H1 (cell line): ENCODE data around the gene SLC17A3. TPM values are rescaled to one million over a fixed set of nuclear protein-coding genes. Genes with fewer than 3 reads are reported as not detected.

Experiments used
- CTCF ChIA-PET: fragments of 300-600 bp; sonication (Branson Sonifier 250); formaldehyde crosslinking; loops from one replicate; lab custom pipeline; 2021; ENCODE audit not compliant: partially characterized antibody; lab: Charles Lee
- POLR2A ChIA-PET: fragments of 300-600 bp; sonication (Branson Sonifier 250); formaldehyde crosslinking; loops from one replicate; lab custom pipeline; 2021; ENCODE audit warnings: inconsistent platforms; ENCODE audit not compliant: partially characterized antibody; lab: Charles Lee
- DNase-seq, 2 experiments: peaks; one replicate each; pipeline versions ENCODE4 v3.0.0 to v3.0.0-alpha.2; 2010 to 2022; ENCODE audit warnings: low spot score in 2 of 2, low read depth in 1 of 2, mixed read lengths in 1 of 2
- FAIRE-seq: peaks from 2 replicates; lab custom pipeline; 2011; peaks lifted over from hg19 to GRCh38; lab: Jason Lieb, UNC
- H2AFZ ChIP-seq: 2 replicates; pipeline ENCODE4 v1.8.1; 2012; ENCODE audit warnings: low read length, inconsistent platforms
- H2AK5ac ChIP-seq: 2 replicates; pipeline ENCODE4 v1.6.1; 2013; ENCODE audit warnings: low read depth, low read length
- H2BK120ac ChIP-seq: replicated peaks from 2 replicates; pipeline ENCODE3; 2013; ENCODE audit warnings: low read depth, low read length, inconsistent platforms
- H2BK12ac ChIP-seq: 2 replicates; pipeline ENCODE4 v1.6.1; 2013; ENCODE audit warnings: low read depth, low read length
- H2BK15ac ChIP-seq: 2 replicates; pipeline ENCODE4 v1.6.1; 2013; ENCODE audit warnings: low read length
- H2BK20ac ChIP-seq: 2 replicates; pipeline ENCODE4 v1.6.1; 2013; ENCODE audit warnings: low read length
- H2BK5ac ChIP-seq: 2 replicates; pipeline ENCODE4 v1.6.1; 2013; ENCODE audit warnings: low read depth, low read length
- H3K14ac ChIP-seq: 2 replicates; pipeline ENCODE4 v1.6.1; 2013; ENCODE audit warnings: inconsistent platforms; ENCODE audit not compliant: insufficient read length
- H3K18ac ChIP-seq: 2 replicates; pipeline ENCODE4 v1.6.1; 2013; ENCODE audit warnings: low read length; ENCODE audit errors: extremely low read depth
- H3K23ac ChIP-seq: 2 replicates; pipeline ENCODE4 v1.6.1; 2013; ENCODE audit warnings: inconsistent platforms; ENCODE audit not compliant: insufficient read length
- H3K23me2 ChIP-seq: 2 replicates; pipeline ENCODE4 v1.6.1; 2013; ENCODE audit warnings: low read depth, low read length
- H3K27ac ChIP-seq: 2 replicates; pipeline ENCODE4 v1.6.1; 2011; ENCODE audit warnings: low read depth, low read length, inconsistent platforms
- H3K27me3 ChIP-seq, 4 experiments: replicated peaks in 1 of 4; 1 replicate in 1 of 4; 2 replicates in 3 of 4; pipeline versions ENCODE4 v1.6.1 to v1.8.1; 2011 to 2013; ENCODE audit warnings: low read length in 3 of 4, mild to moderate bottlenecking in 3 of 4, inconsistent platforms in 2 of 4, mixed read lengths in 2 of 4, moderate library complexity in 1 of 4; ENCODE audit not compliant: control insufficient read depth in 3 of 4, insufficient read depth in 3 of 4; ENCODE audit errors: extremely low read depth in 1 of 4
- H3K36me3 ChIP-seq, 4 experiments: 2 replicates each; pipeline versions ENCODE4 v1.6.1 to v1.8.1; 2011 to 2013; ENCODE audit warnings: mild to moderate bottlenecking in 4 of 4, low read length in 3 of 4, moderate library complexity in 2 of 4, control low read depth in 1 of 4, inconsistent platforms in 1 of 4; ENCODE audit not compliant: insufficient read depth in 4 of 4, control insufficient read depth in 2 of 4
- H3K4ac ChIP-seq: replicated peaks from 2 replicates; pipeline ENCODE3; 2013; ENCODE audit warnings: low read length, low read depth, mixed read lengths, inconsistent platforms; ENCODE audit not compliant: insufficient read length
- H3K4me1 ChIP-seq, 4 experiments: replicated peaks in 1 of 4; 1 replicate in 1 of 4; 2 replicates in 3 of 4; pipeline versions ENCODE4 v1.6.1 to v1.8.1; 2011 to 2013; ENCODE audit warnings: low read length in 3 of 4, inconsistent platforms in 2 of 4, mixed read lengths in 1 of 4; ENCODE audit not compliant: insufficient read depth in 4 of 4, control insufficient read depth in 3 of 4
- H3K4me2 ChIP-seq, 2 experiments: 2 replicates each; pipeline versions ENCODE4 v1.6.1 to v1.8.1; 2011 to 2013; ENCODE audit warnings: low read depth in 2 of 2, low read length in 2 of 2, control low read depth in 1 of 2, inconsistent platforms in 1 of 2, mild to moderate bottlenecking in 1 of 2; ENCODE audit not compliant: insufficient read depth in 1 of 2
- H3K4me3 ChIP-seq, 4 experiments: fragments of 200-600, 300-600 bp in 1 of 4; sonication (generic), shearing (Covaris generic), sonication (Bioruptor Twin) in 1 of 4; 2 replicates each; pipeline versions ENCODE4 v1.5.1 to v1.8.1; 2011 to 2016; ENCODE audit warnings: low read length in 4 of 4, low read depth in 3 of 4, control low read depth in 2 of 4, inconsistent platforms in 2 of 4, mild to moderate bottlenecking in 2 of 4, mixed read lengths in 1 of 4, moderate library complexity in 1 of 4; ENCODE audit not compliant: insufficient read depth in 2 of 4; ENCODE audit errors: extremely low read depth in 1 of 4
- H3K56ac ChIP-seq: replicated peaks from 2 replicates; pipeline ENCODE3; 2013; ENCODE audit warnings: low read depth, mild to moderate bottlenecking, mixed read lengths, low read length, inconsistent platforms; ENCODE audit not compliant: insufficient read length
- H3K79me1 ChIP-seq: 2 replicates; pipeline ENCODE4 v1.6.1; 2013; ENCODE audit warnings: low read depth, low read length, control low read depth
- H3K79me2 ChIP-seq, 2 experiments: 2 replicates each; pipeline versions ENCODE4 v1.6.1 to v1.8.1; 2012 to 2013; ENCODE audit warnings: low read length in 2 of 2, mild to moderate bottlenecking in 2 of 2, inconsistent platforms in 1 of 2; ENCODE audit not compliant: insufficient read depth in 2 of 2, control insufficient read depth in 1 of 2
- H3K9ac ChIP-seq, 4 experiments: replicated peaks in 1 of 4; 1 replicate in 1 of 4; 2 replicates in 3 of 4; pipeline versions ENCODE4 v1.6.1 to v1.8.1; 2011 to 2013; ENCODE audit warnings: low read depth in 3 of 4, low read length in 3 of 4, control low read depth in 2 of 4, mild to moderate bottlenecking in 2 of 4, moderate library complexity in 2 of 4, inconsistent platforms in 1 of 4; ENCODE audit errors: extremely low read depth in 1 of 4
- H3K9me3 ChIP-seq, 2 experiments: 2 replicates each; pipeline versions ENCODE4 v1.6.1 to v1.8.1; 2012 to 2013; ENCODE audit warnings: mild to moderate bottlenecking in 2 of 2, moderate library complexity in 2 of 2, control low read depth in 1 of 2, inconsistent platforms in 1 of 2, low read depth in 1 of 2, low read length in 1 of 2, mixed read lengths in 1 of 2; ENCODE audit not compliant: insufficient read depth in 2 of 2
- H4K20me1 ChIP-seq, 2 experiments: replicated peaks in 1 of 2; 2 replicates each; pipeline versions ENCODE3 to v1.8.1; 2011 to 2013; ENCODE audit warnings: inconsistent platforms in 2 of 2, low read length in 2 of 2, mild to moderate bottlenecking in 1 of 2; ENCODE audit not compliant: insufficient read depth in 2 of 2, control insufficient read depth in 1 of 2
- H4K5ac ChIP-seq: 2 replicates; pipeline ENCODE4 v1.6.1; 2013; ENCODE audit warnings: low read length, low read depth, mixed read lengths, inconsistent platforms; ENCODE audit not compliant: insufficient read length
- H4K8ac ChIP-seq: 2 replicates; pipeline ENCODE4 v1.8.0; 2013; ENCODE audit warnings: mild to moderate bottlenecking, moderate library complexity, low read length, inconsistent platforms; ENCODE audit not compliant: insufficient read depth; ENCODE audit errors: extremely low read depth
- H4K91ac ChIP-seq: replicated peaks from 2 replicates; pipeline ENCODE3; 2013; ENCODE audit warnings: low read length, mixed read lengths, inconsistent platforms; ENCODE audit not compliant: insufficient read length
- ATF2 ChIP-seq: IDR thresholded peaks from 2 replicates; pipeline ENCODE4 v1.6.1; 2012; ENCODE audit warnings: low read length, inconsistent platforms
- BRCA1 ChIP-seq: IDR thresholded peaks from 2 replicates; pipeline ENCODE4 v1.6.1; 2012; ENCODE audit warnings: low read depth, low read length, improper control_type of control experiment
- E2F6 ChIP-seq: IDR thresholded peaks from 2 replicates; pipeline ENCODE4 v1.6.1; 2012; ENCODE audit warnings: inconsistent platforms
- GABPA ChIP-seq: IDR thresholded peaks from 2 replicates; pipeline ENCODE4 v1.6.1; 2011; ENCODE audit warnings: mild to moderate bottlenecking, low read length, moderate library complexity, borderline replicate concordance; ENCODE audit not compliant: insufficient read depth
- PHF8 ChIP-seq: fragments of 200-600 bp; sonication (generic); conservative IDR thresholded peaks from 2 replicates; pipeline ENCODE4 v1.7.1; 2012; ENCODE audit warnings: low read depth, mild to moderate bottlenecking, inconsistent platforms, low read length, moderate library complexity
- POLR2A ChIP-seq, 2 experiments: IDR thresholded peaks; 1 replicate in 1 of 2; 2 replicates in 1 of 2; pipeline ENCODE4 v1.6.1; 2011; ENCODE audit warnings: low read depth in 2 of 2, low read length in 2 of 2, mild to moderate bottlenecking in 2 of 2; ENCODE audit errors: control extremely low read depth in 1 of 2
- WGBS, 2 experiments: shearing (Covaris generic) in 1 of 2; methylation state at CpG; one replicate each; pipeline versions ENCODE4 v1.1.6 to v1.1.7; 2013 to 2015; ENCODE audit warnings: low lambda C conversion rate in 2 of 2, mixed read lengths in 2 of 2, inconsistent platforms in 1 of 2, low coverage in 1 of 2, missing lambda C conversion rate in 1 of 2; ENCODE audit not compliant: insufficient replicate concordance in 2 of 2, insufficient coverage in 1 of 2, insufficient read length in 1 of 2; ENCODE audit errors: extremely low coverage in 1 of 2, missing lambda C conversion rate in 1 of 2; 5-methylcytosine and 5-hydroxymethylcytosine counted together
- polyA plus RNA-seq, 7 experiments: library from polyadenylated mRNA; depleted of rRNA in 3 of 7; stranded (reverse) in 5 of 7; unstranded in 2 of 7; fragments of >200 nt in 5 of 7; fragments of 200-250 nt in 2 of 7; gene quantifications; 1 replicate in 5 of 7; 2 replicates in 1 of 7; 4 replicates in 1 of 7; pipeline versions ENCODE4 v1.2.1 to v1.2.3, GENCODE V29; 2011 to 2013; ENCODE audit warnings: missing spikeins in 2 of 7, mixed read lengths in 2 of 7
- total RNA-seq: library from RNA; stranded (reverse); fragmentation: NEBNext Ultra II Directional; extraction: Animal tissue kit (Norgen Biotek cat#: 25700); gene quantifications from 2 replicates; pipeline ENCODE4 v1.2.1, GENCODE V29; 2021
- TF ChIP-seq, protein P1 (sequence below): IDR thresholded peaks from 2 replicates; pipeline ENCODE4 v1.6.1; 2011; ENCODE audit warnings: low read depth, mild to moderate bottlenecking, low read length; ENCODE audit not compliant: insufficient read depth

The SLC17A3 gene
- total and polyA plus RNA-seq, 2 of the 8 experiments (the other 6 are each of a cell fraction or from before 2014, with no cell fraction given) = not detected

- Histone ChIP-seq H2AFZ (no peak overlapping the region), H2BK12ac (no peak overlapping the region), H3K56ac (no peak overlapping the region), H3K79me1 (no peaks in the 10 kb centered on the region), H3K23me2 (no peaks in the 10 kb centered on the region), H3K4ac (no peak overlapping the region), H2AK5ac (no peak overlapping the region), H3K18ac (no peak overlapping the region), H3K27ac (no peak overlapping the region), H3K9ac (no peak overlapping the region), H3K79me2 (no peaks in the 10 kb centered on the region), H2BK20ac (no peak overlapping the region), H4K91ac (no peak overlapping the region), H4K20me1 (no peaks in the 10 kb centered on the region), H2BK120ac (no peak overlapping the region), H3K4me1 (no peaks in the 10 kb centered on the region), H3K23ac (no peak overlapping the region), H4K5ac (no peak overlapping the region), H3K14ac (no peak overlapping the region), H2BK15ac (no peak overlapping the region), H2BK5ac (no peak overlapping the region), H3K36me3 (no peaks in the 10 kb centered on the region), H3K4me3 (no peak overlapping the region), H3K4me2 (no peak overlapping the region), H3K9me3 (no peaks in the 10 kb centered on the region), H4K8ac (no peak overlapping the region), H3K27me3 (peaks cover 0 to 1% (median 0%) of the 10 kb centered on the region in 4 experiments; a peak in 1 of 7 replicates)
- CTCF ChIA-PET = interaction anchor here (0.7 to 1.1 kb wide), 2 partner anchors 15 to 386 kb away, joined by 3 read pairs; no protein-coding TSS in a partner anchor
- DNase-seq (no peak), FAIRE-seq (no peak)
- TF ChIP-seq PHF8 (no peak), POLR2A (IDR thresholded peaks at IDR 0.05; ENCODE audit: control extremely low read depth in 1 of 2, low read depth in 2 of 2, low read length in 2 of 2) (no peak), E2F6 (no peak), ATF2 (no peak), BRCA1 (no peak), GABPA (no peak)
- TF ChIP-seq, protein P1, sequence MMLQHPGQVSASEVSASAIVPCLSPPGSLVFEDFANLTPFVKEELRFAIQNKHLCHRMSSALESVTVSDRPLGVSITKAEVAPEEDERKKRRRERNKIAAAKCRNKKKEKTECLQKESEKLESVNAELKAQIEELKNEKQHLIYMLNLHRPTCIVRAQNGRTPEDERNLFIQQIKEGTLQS = no peak
- 95% methylated on average over 3 of the region's 3 CpGs; no CpG with 5 or more reads in 1 of the 2 experiments for WGBS, 2 experiments
- POLR2A ChIA-PET = no interaction called here
Measured at GRCh38 chr6:25875926-25876602, 2.0 kb upstream of the SLC17A3 start.
